GM19328 (cell line): ENCODE results near the gene CFAP298.
"Not testable (repeated sequence)": the region's sequence is repeated elsewhere in the genome, so short reads cannot be mapped to it uniquely, and the experiment has no call there.

Experiments used
- ATAC-seq: cut with Tn5 transposase; IDR thresholded peaks from one replicate; pipeline ENCODE4 v1.9.1; 2021; ENCODE audit warnings: mild to moderate bottlenecking, moderate library complexity; ENCODE audit not compliant: unreplicated experiment

CFAP298 gene

GRCh38 chr21:32612075-32612998 lies at the start of gene CFAP298:
Gene CFAP298 (minus strand): TSS chr21:32612377. CDS start chr21:32612243, 134 bp downstream.
- ATAC-seq, result peak; percentile 94

- not testable (repeated sequence) for ATAC-seq
Observed at GRCh38 chr21:32661026-32661782, 49.0 kb upstream of the CFAP298 start.

GRCh38 chr21:32658524-32658923 lies 46.3 kb upstream of the CFAP298 start:
- no peak for ATAC-seq

GRCh38 chr21:32653326-32653901 lies 41.2 kb upstream of the CFAP298 start:
- no peak for ATAC-seq

GRCh38 chr21:32648165-32648564 lies 36.0 kb upstream of the CFAP298 start:
- ATAC-seq, result no peak

- no peak for ATAC-seq
Observed at GRCh38 chr21:32645261-32646182, 33.3 kb upstream of the CFAP298 start.

- ATAC-seq, result no peak
Observed at GRCh38 chr21:32641710-32642698, 29.8 kb upstream of the CFAP298 start.

GRCh38 chr21:32626621-32627196 lies 14.5 kb upstream of the CFAP298 start:
- ATAC-seq, result no peak

GRCh38 chr21:32618218-32618617 lies 6.0 kb upstream of the CFAP298 start:
- ATAC-seq, result not testable (repeated sequence)

GRCh38 chr21:32613436-32614043 lies 1.4 kb upstream of the CFAP298 start:
- no peak for ATAC-seq

- no peak for ATAC-seq
Observed at GRCh38 chr21:32612999-32613337, 791 bp upstream of the CFAP298 start.

GRCh38 chr21:32611471-32611997 lies 643 bp downstream of the CFAP298 start:
- ATAC-seq, result no peak

- ATAC-seq, result not testable (repeated sequence)
Observed at GRCh38 chr21:32610940-32611339, 1.2 kb downstream of the CFAP298 start.

GRCh38 chr21:32608851-32609250 lies 3.3 kb downstream of the CFAP298 start:
- no peak for ATAC-seq

- no peak for ATAC-seq
Observed at GRCh38 chr21:32605469-32605868, 6.7 kb downstream of the CFAP298 start.

GRCh38 chr21:32604464-32604863 lies 7.7 kb downstream of the CFAP298 start:
- no peak for ATAC-seq

GRCh38 chr21:32603131-32603530 lies 9.0 kb downstream of the CFAP298 start:
- no peak for ATAC-seq

- no peak for ATAC-seq
Observed at GRCh38 chr21:32602099-32602498, 10.1 kb downstream of the CFAP298 start.
